Pons (tissue), 1 donor: ENCODE measurements around the gene WSCD2.

Experiments
- DNase-seq: peaks from one replicate; pipeline ENCODE4 v3.0.0-alpha.2; 2016; ENCODE audit warnings: low spot score

WSCD2 gene

GRCh38 chr12:108235197-108235984 lies 106.3 kb downstream of the WSCD2 start:
- no peak for DNase-seq

DNA sequence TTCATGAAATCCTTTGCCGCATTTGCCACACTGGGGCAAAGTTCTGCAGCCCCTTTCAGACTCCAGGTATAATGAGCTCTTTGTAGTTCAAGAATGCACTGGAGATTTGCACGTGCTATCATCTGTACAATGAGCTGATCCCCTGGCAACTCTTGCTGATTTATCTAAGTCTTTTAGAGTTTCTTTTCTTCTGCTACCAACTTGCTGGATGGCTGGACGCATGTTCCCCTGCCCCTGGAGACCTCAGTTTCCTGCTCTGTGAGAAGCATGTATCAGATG lies 106.8 kb downstream of the WSCD2 start:
- no peak for DNase-seq

DNA sequence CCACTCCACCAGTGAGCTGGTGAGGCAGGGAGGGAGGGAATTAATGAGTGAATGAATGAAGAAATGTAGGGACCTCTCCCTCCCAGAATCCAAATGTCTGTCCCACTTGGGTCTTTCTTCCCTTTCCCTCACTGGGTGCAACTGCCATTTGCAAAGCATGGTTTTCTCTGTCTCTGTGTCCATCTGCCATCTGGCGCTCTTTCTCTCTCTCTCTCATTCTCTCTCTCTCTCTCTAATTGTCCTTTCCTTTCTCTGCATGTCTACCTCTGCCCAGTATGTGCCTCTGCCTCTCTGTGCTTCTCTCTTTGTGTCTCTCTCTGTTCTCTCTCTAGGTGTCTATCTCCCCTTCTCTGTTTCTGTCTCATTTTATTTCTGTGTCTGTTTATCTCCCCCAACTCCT lies 107.3 kb downstream of the WSCD2 start:
- no peak for DNase-seq

DNA sequence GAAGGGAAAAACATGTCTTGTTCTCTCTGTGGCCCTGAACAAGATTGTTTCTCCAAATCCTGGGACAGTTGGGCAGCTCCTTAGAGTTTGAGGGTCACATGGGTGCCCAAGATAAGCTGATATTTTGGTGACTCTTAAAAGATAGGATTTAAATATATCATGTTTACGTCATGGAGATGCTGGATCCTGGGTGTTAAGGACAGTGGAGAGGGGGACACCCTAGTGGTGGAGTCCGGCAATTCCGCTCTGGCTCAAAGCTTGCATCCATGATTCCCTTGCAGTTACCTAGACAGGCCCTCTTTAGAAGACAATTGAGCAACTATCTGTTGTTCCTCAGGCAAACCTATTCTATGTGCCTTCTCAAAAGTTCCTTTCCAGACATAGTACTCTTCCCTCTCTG lies 108.2 kb downstream of the WSCD2 start:
- DNase-seq, result no peak

- DNase-seq, result no peak
Measured at GRCh38 chr12:108238474-108238873, 109.4 kb downstream of the WSCD2 start.

DNA sequence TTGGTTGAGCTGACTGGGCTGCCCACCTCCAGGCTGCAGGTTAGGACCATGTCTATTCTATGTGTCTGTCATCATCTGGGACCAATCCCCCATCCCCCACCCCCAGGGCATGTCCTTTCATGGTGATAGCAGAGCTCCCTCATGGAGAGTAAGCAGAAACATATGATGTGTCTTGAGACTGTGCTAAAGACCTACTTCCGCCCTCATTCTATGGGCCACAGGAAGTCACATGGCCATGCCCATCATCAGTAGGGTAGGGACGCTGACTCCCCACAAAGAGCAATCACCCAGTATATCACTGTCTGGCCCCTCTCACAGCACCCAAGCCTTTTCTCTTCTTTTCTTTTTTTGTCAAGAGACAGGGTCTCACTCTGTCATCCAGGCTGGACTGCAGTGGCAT lies 110.3 kb downstream of the WSCD2 start:
- DNase-seq, result no peak

DNA sequence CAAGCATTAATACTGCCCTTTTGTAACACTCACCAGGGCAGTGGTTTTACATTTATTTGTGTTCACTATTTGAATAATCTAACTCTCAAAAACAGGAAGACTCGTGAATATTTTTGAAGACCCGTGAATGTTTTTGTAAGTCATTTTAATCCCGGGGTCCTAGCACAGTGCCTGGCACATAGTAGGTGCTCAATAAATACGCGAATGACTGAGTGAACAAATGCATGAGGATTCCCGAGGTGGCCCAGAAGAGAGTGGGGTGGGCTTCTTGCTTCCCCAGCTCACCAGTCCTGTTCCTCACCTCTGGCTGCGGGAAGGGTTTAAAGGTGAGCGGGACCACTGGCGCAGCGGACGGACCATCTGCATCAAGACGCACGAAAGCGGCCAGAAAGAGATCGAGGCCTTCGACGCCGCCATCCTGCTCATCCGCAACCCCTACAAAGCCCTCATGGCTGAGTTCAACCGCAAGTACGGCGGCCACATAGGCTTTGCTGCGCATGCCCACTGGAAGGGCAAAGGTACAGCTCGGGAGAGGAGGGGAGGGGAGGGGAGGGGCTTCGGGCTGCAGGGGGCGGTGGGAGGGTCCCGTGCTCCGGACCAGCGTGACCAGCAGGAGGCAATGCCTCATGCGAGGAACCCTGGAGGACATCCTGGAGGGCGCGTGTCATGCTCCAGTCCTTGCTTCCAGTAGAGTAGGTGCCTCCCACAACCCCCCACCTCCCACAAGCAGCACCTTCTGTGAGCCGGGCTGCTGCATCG lies 111.1 kb downstream of the WSCD2 start:
- no peak for DNase-seq

DNA sequence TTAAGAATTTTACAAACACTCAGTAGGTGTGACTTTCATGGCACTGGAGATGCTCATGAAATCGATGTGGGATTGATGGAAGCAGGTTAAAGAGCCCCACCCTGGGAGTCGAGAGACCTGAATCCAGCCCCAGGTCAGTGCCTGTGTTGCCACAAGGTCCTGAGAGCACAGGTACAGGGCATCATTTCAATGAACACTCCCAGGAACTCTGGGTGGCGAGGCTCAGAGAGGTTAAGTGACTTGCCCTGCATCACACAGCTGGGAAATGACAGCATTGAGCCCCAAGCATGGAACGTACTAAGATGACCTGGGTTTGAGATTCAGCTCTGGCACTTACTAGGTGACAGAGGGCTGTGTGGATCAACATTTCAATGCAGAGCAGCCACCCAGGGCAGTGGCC lies 111.8 kb downstream of the WSCD2 start:
- DNase-seq, result no peak

- DNase-seq, result no peak
Measured at GRCh38 chr12:108241986-108242703, 113.1 kb downstream of the WSCD2 start.

- no peak for DNase-seq
Measured at GRCh38 chr12:108247130-108247529, 118.0 kb downstream of the WSCD2 start.

DNA sequence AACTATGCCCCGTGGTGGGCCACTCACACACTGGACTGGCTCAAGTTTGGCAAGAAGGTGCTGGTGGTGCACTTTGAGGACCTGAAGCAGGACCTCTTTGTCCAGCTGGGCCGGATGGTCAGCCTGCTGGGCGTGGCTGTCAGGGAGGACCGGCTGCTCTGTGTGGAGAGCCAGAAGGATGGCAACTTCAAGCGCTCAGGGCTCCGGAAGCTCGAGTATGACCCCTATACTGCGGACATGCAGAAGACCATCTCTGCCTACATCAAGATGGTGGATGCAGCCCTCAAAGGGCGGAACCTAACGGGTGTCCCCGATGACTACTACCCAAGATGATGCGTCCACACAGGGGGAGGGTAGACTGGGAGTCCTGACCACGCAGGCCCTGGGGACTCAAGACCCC lies 118.9 kb downstream of the WSCD2 start:
- no peak for DNase-seq

GRCh38 chr12:108252523-108252922 lies 123.4 kb downstream of the WSCD2 start:
- DNase-seq, result no peak

GRCh38 chr12:108253540-108253939 lies 124.5 kb downstream of the WSCD2 start:
- no peak for DNase-seq

GRCh38 chr12:108254030-108254429 lies 124.9 kb downstream of the WSCD2 start:
- DNase-seq, result no peak

GRCh38 chr12:108254517-108255251 lies 125.6 kb downstream of the WSCD2 start:
- DNase-seq, result no peak

DNA sequence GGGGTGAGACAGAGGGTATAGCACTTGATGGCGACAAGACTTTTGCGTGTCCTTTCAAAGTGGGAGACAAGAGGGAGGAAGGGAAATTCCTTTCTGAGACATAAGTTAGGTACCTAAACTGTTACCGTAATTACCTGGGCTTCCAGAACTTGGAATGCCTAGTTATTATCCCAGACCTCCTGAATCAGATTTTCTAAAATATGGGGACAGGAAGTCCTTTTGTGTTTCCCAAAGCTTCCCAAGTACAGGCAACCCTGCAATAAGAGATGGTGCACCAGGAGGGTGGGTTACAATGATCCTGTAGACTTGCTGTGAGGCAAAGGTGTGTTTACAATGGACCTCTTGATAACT lies 126.1 kb downstream of the WSCD2 start:
- DNase-seq, result no peak

GRCh38 chr12:108257004-108257403 lies 127.9 kb downstream of the WSCD2 start:
- DNase-seq, result no peak

DNA sequence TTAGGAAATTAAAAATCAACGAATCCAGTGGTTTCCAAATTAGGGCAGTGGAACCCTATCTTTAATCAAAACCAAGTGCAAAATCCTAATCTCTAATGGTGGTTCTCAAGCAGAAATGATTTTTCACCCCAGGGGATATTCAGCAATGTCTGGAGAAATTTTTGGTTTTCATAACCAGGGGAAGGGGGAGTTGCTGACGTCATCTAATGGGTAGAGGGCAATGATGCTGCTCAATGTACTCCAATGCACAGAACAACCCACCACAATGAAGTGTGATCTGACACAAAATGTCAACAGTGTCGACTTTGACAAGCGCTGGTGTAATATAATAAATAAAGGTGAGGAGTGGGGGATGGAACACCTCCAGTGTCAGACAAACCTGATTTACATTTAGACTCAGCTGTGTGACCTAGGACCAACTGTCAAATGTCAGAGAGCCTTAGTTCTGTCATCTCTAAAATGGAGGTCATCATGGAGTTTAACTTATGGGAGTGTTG lies 128.6 kb downstream of the WSCD2 start:
- no peak for DNase-seq

- no peak for DNase-seq
Measured at GRCh38 chr12:108260039-108260438, 131.0 kb downstream of the WSCD2 start.

DNA sequence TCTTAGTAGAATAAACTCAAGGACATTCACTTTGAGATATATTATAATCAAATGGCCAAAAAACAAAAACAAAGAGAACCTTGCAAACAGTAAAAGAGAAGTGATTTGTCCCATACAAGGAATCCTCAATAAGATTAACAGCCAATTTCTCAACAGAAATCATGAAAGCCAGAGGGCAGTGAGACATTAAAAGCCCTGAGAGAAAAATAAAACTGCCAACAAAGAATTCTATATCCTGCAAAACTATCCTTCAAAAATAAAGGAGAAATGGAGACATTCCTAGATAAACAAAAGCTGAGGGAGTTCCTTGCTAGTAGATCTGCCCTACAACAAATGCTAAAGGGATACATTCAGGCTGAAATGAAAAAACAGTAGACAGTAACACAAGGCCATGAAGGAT lies 131.9 kb downstream of the WSCD2 start:
- no peak for DNase-seq

- no peak for DNase-seq
Measured at GRCh38 chr12:108265505-108265904, 136.4 kb downstream of the WSCD2 start.

DNA sequence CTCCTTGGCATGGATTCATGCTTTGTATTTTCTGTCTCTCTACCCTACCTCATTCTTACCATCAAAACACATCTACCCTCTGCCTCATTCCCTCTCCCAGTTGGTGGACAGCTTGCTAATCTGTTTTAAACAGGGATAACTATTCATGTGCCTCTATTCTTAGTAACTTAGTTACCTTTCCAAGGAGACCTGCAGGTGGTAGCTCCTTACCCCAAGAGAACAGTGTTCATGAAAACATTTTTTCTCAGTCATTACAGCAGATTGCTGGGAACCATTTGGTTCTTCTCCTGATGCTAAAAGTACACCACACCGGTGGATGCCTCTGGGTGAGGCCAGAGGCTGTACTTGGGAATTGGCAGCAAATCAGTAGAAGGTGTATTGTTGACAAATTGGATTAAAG lies 137.0 kb downstream of the WSCD2 start:
- no peak for DNase-seq
